K562 (cell line): ENCODE results near the gene TRUB2. TPM values are rescaled to one million over a fixed set of nuclear protein-coding genes. Genes with fewer than 3 reads are reported as not detected.

Experiments
- ATAC-seq: fragments of 200-7000 bp; cut with Tn5 transposase; 3 replicates; pipeline ENCODE4 v1.9.1; 2020; ENCODE audit warnings: moderate library complexity
- BruUV-seq: library from RNA; stranded (reverse); fragments of 400-500 nt; replicated peaks from 2 replicates; lab custom pipeline; 2021; lab: Mats Ljungman, UMichigan
- CTCF ChIA-PET: fragments of 300-600 bp; formaldehyde crosslinking; extraction: SDS; loops from one replicate; lab custom pipeline; 2021; ENCODE audit warnings: low intra/inter-chr PET ratio; lab: Yijun Ruan, JAX
- POLR2A ChIA-PET: fragments of 300-600, 350-650 bp; sonication (Branson Sonifier 250); formaldehyde crosslinking; extraction: SDS; loops from one replicate; lab custom pipeline; 2021; ENCODE audit warnings: antibody characterized with exemption, inconsistent platforms; lab: Yijun Ruan, JAX
- DNase-seq, 4 experiments: peaks; one replicate each; pipeline versions ENCODE4 v3.0.0 to v3.0.0-alpha.2; 2011 to 2018; ENCODE audit warnings: low spot score in 3 of 4, mixed read lengths in 3 of 4; ENCODE audit errors: extremely low read depth in 1 of 4
- FAIRE-seq: peaks from 2 replicates; lab custom pipeline; 2011; peaks lifted over from hg19 to GRCh38; lab: Jason Lieb, UNC
- H2AFZ ChIP-seq: 2 replicates; pipeline ENCODE4 v1.6.0; 2011; ENCODE audit warnings: low read depth, low read length, control low read depth, inconsistent platforms
- H3K27ac ChIP-seq: fragments of 200-600 bp; 3 replicates; pipeline ENCODE4 v1.8.0; 2011; ENCODE audit warnings: low read depth, mild to moderate bottlenecking, control low read depth, inconsistent platforms, low read length, moderate library complexity, mixed read lengths; ENCODE audit errors: extremely low read depth
- H3K27me3 ChIP-seq, 2 experiments: fragments of 300-600 bp in 1 of 2; 2 replicates in 1 of 2; 3 replicates in 1 of 2; pipeline versions ENCODE4 v1.6.0 to v1.8.0; 2011; ENCODE audit warnings: inconsistent platforms in 2 of 2, low read length in 2 of 2, mild to moderate bottlenecking in 1 of 2, mixed read lengths in 1 of 2, moderate library complexity in 1 of 2; ENCODE audit not compliant: control insufficient read depth in 2 of 2, insufficient read depth in 2 of 2
- H3K36me3 ChIP-seq: fragments of 300-600 bp; 3 replicates; pipeline ENCODE4 v1.8.0; 2011; ENCODE audit warnings: mild to moderate bottlenecking, low read length, inconsistent platforms; ENCODE audit not compliant: control insufficient read depth, insufficient read depth
- H3K4me1 ChIP-seq, 2 experiments: fragments of 200-600 bp in 1 of 2; replicated peaks in 1 of 2; 2 replicates in 1 of 2; 3 replicates in 1 of 2; pipeline versions ENCODE4 v1.5.1 to v1.8.0; 2011; ENCODE audit warnings: inconsistent platforms in 2 of 2, low read length in 2 of 2, mild to moderate bottlenecking in 1 of 2, mixed read lengths in 1 of 2, moderate library complexity in 1 of 2; ENCODE audit not compliant: control insufficient read depth in 2 of 2, insufficient read depth in 2 of 2
- H3K4me2 ChIP-seq: 2 replicates; pipeline ENCODE4 v1.6.1; 2011; ENCODE audit warnings: low read length, control low read depth, inconsistent platforms, mixed read lengths; ENCODE audit not compliant: insufficient read depth
- H3K4me3 ChIP-seq: fragments of 200-600 bp; sonication (generic), shearing (Covaris generic); 2 replicates; pipeline ENCODE4 v1.5.1; 2016; ENCODE audit warnings: control low read depth, inconsistent platforms
- H3K79me2 ChIP-seq: fragments of 200-600 bp; 3 replicates; pipeline ENCODE4 v1.8.0; 2011; ENCODE audit warnings: low read length, inconsistent platforms; ENCODE audit not compliant: control insufficient read depth, insufficient read depth
- H3K9ac ChIP-seq, 2 experiments: 2 replicates each; pipeline versions ENCODE4 v1.6.0 to v1.6.1; 2011; ENCODE audit warnings: low read depth in 2 of 2, low read length in 2 of 2, control low read depth in 1 of 2, inconsistent platforms in 1 of 2, mild to moderate bottlenecking in 1 of 2, mixed read lengths in 1 of 2; ENCODE audit not compliant: insufficient read depth in 1 of 2
- H3K9me1 ChIP-seq: one replicate; pipeline ENCODE4 v1.6.0; 2011; ENCODE audit warnings: inconsistent platforms, mild to moderate bottlenecking, low read length, moderate library complexity; ENCODE audit not compliant: control insufficient read depth, insufficient read depth
- H3K9me3 ChIP-seq: replicated peaks from 2 replicates; pipeline ENCODE4 v1.5.1; 2011; ENCODE audit warnings: low read depth, low read length, inconsistent platforms; ENCODE audit not compliant: control insufficient read depth, insufficient read depth
- H4K20me1 ChIP-seq: replicated peaks from 2 replicates; pipeline ENCODE4 v1.6.1; 2011; ENCODE audit warnings: low read length, inconsistent platforms, mixed read lengths; ENCODE audit not compliant: control insufficient read depth, insufficient read depth
- ASH1L ChIP-seq: fragments of 450-650 bp; IDR thresholded peaks from 2 replicates; pipeline ENCODE4 v1.6.1; 2018; ENCODE audit warnings: borderline replicate concordance, mild to moderate bottlenecking, low read depth; ENCODE audit not compliant: partially characterized antibody
- ELF1 ChIP-seq: fragments of 200-800 bp; sonication (Bioruptor generic); IDR thresholded peaks from 2 replicates; pipeline ENCODE4 v1.6.1; 2016; ENCODE audit warnings: missing genetic modification characterization, missing compliant biosample characterization
- NFYB ChIP-seq: IDR thresholded peaks from 2 replicates; pipeline ENCODE4 v1.6.1; 2011; ENCODE audit warnings: mild to moderate bottlenecking, moderate library complexity; ENCODE audit not compliant: insufficient read length; ENCODE audit errors: extremely low read depth
- RBM34 ChIP-seq: fragments of 200-400 bp; formaldehyde crosslinking; IDR thresholded peaks from 2 replicates; pipeline ENCODE4 v1.6.1; 2018; ENCODE audit warnings: low read length, borderline replicate concordance; ENCODE audit not compliant: insufficient read depth
- SP1 ChIP-seq: sonication (generic); formaldehyde crosslinking; IDR thresholded peaks from 2 replicates; pipeline ENCODE4 v1.8.1; 2022; ENCODE audit warnings: mild to moderate bottlenecking, missing genetic modification reagents
- ZFPM2 ChIP-seq: fragments of 250-450 bp; sonication (Bioruptor Pico); IDR thresholded peaks from 2 replicates; pipeline ENCODE4 v1.5.1; 2022; ENCODE audit warnings: mild to moderate bottlenecking
- ZFX ChIP-seq: sonication (generic); formaldehyde crosslinking; IDR thresholded peaks from 2 replicates; pipeline ENCODE4 v1.8.0; 2022; ENCODE audit warnings: mild to moderate bottlenecking, missing genetic modification reagents, moderate library complexity
- ZNF282 ChIP-seq: sonication (generic); formaldehyde crosslinking; IDR thresholded peaks from 2 replicates; pipeline ENCODE4 v1.8.1; 2023; ENCODE audit warnings: missing genetic modification reagents
- WGBS: fragments of 100-300 bp; shearing (Covaris generic); methylation state at CpG from one replicate; pipeline ENCODE4 v1.1.6; 2016; ENCODE audit warnings: low coverage, mixed read lengths; ENCODE audit not compliant: insufficient coverage; ENCODE audit errors: missing lambda C conversion rate; 5-methylcytosine and 5-hydroxymethylcytosine counted together
- in situ Hi-C: fragments of 300-500 bp; cut with MboI; formaldehyde crosslinking; loops from 4 replicates; pipeline ENCODE4 v1.15.0; 2018; ENCODE audit warnings: inconsistent platforms, mixed read lengths
- intact Hi-C: fragments of 100-400 bp; cut with micrococcal nuclease; formaldehyde crosslinking; loops from 2 replicates; pipeline ENCODE4 v1.14.2; 2022
- polyA plus RNA-seq, 8 experiments: library from polyadenylated mRNA; depleted of rRNA in 4 of 8; stranded (reverse) in 5 of 8; unstranded in 3 of 8; fragments of >200 nt; fragmentation: Nextera tagmentation in 2 of 8; fragmentation: Illumina TruSeq in 1 of 8; extraction: Ambion mirVana in 2 of 8; extraction: Trizol in 1 of 8; gene quantifications; 2 replicates each; pipeline versions ENCODE4 v1.2.1 to v1.2.3, GENCODE V29; 2011 to 2014; ENCODE audit warnings: inconsistent platforms in 1 of 8, missing spikeins in 1 of 8
- total RNA-seq, 7 experiments: library from RNA; depleted of rRNA in 6 of 7; stranded (reverse); fragments of >200 nt in 6 of 7; fragmentation: Illumina TruSeq in 2 of 7; extraction: Trizol in 2 of 7; gene quantifications; 2 replicates each; pipeline versions ENCODE4 v1.2.1 to v1.2.3, GENCODE V29; 2011 to 2021; ENCODE audit warnings: low replicate concordance in 1 of 7
- TF ChIP-seq, protein P1 (sequence below): sonication (generic); formaldehyde crosslinking; IDR thresholded peaks from 2 replicates; pipeline ENCODE4 v1.4.0; 2020; ENCODE audit warnings: mild to moderate bottlenecking, missing genetic modification reagents
- TF ChIP-seq, protein P2 (sequence below): fragments of 250-450 bp; sonication (Bioruptor Pico); IDR thresholded peaks from 2 replicates; pipeline ENCODE4 v1.5.0; 2021; ENCODE audit warnings: mild to moderate bottlenecking, moderate library complexity
- TF ChIP-seq, protein P3 (sequence below): fragments of 200-400 bp; formaldehyde crosslinking; IDR thresholded peaks from 2 replicates; pipeline ENCODE4 v1.6.1; 2017; ENCODE audit warnings: mild to moderate bottlenecking, low read depth, low read length, moderate library complexity

Gene TRUB2
- total and polyA plus RNA-seq, 9 of the 15 experiments (the other 6 are each of a cell fraction or from before 2014, with no cell fraction given), result 9.3 to 110 (median 63.0) TPM

DNA sequence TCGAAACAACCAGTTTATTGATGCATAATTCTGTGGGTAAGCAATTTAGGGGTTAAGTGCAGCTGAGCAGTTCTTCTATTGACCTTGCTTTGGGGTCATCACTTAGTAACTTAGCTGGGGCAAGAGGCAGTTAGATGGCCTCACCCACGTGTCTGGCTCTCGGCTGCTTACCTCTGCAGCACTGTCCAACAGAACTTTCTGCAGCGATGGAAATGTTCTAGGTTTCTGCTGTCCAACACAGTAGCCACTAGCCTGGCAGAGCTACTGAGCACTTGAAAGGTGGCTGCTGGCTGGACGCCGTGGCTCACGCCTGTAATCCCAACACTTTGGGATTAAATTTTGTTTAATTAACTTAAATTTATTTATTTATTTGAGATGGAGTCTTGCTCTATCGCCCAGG, 35.8 kb upstream of the TRUB2 start:
- Histone ChIP-seq H3K27ac (no peak overlapping the region), H4K20me1 (no peaks in the 10 kb centered on the region), H3K9me1 (no peaks in the 10 kb centered on the region), H3K4me1 (peaks cover 9 to 35% of the 10 kb centered on the region in 2 experiments; a peak in 4 of 5 replicates), H2AFZ (no peak overlapping the region), H3K27me3 (no peaks in the 10 kb centered on the region), H3K9me3 (no peaks in the 10 kb centered on the region), H3K36me3 (peaks cover 25% of the 10 kb centered on the region; the same call in 2 of the 3 replicates), H3K4me3 (no peak overlapping the region), H3K4me2 (no peak overlapping the region), H3K79me2 (no peaks in the 10 kb centered on the region), H3K9ac (no peak overlapping the region; a peak in 1 of 4 replicates)
- no peak for ATAC-seq
- no peak for DNase-seq
- FAIRE-seq, result no peak
- POLR2A ChIA-PET, result interaction anchor here (0.6 kb wide), 1 partner anchor 315 kb away, joined by 3 read pairs; no protein-coding TSS in a partner anchor
- intact Hi-C loops (no loop called here), in situ Hi-C loops (loop anchor here (25.0 kb wide), 1 partner anchor 596 kb away; no protein-coding TSS in a partner anchor)
- TF ChIP-seq, protein P1, sequence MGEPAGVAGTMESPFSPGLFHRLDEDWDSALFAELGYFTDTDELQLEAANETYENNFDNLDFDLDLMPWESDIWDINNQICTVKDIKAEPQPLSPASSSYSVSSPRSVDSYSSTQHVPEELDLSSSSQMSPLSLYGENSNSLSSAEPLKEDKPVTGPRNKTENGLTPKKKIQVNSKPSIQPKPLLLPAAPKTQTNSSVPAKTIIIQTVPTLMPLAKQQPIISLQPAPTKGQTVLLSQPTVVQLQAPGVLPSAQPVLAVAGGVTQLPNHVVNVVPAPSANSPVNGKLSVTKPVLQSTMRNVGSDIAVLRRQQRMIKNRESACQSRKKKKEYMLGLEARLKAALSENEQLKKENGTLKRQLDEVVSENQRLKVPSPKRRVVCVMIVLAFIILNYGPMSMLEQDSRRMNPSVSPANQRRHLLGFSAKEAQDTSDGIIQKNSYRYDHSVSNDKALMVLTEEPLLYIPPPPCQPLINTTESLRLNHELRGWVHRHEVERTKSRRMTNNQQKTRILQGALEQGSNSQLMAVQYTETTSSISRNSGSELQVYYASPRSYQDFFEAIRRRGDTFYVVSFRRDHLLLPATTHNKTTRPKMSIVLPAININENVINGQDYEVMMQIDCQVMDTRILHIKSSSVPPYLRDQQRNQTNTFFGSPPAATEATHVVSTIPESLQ, result no peak
- TF ChIP-seq ZFPM2 (CRISPR knock-in tag), result no peak
- no peak for TF ChIP-seq NFYB
- no peak for TF ChIP-seq RBM34
- TF ChIP-seq, protein P2, sequence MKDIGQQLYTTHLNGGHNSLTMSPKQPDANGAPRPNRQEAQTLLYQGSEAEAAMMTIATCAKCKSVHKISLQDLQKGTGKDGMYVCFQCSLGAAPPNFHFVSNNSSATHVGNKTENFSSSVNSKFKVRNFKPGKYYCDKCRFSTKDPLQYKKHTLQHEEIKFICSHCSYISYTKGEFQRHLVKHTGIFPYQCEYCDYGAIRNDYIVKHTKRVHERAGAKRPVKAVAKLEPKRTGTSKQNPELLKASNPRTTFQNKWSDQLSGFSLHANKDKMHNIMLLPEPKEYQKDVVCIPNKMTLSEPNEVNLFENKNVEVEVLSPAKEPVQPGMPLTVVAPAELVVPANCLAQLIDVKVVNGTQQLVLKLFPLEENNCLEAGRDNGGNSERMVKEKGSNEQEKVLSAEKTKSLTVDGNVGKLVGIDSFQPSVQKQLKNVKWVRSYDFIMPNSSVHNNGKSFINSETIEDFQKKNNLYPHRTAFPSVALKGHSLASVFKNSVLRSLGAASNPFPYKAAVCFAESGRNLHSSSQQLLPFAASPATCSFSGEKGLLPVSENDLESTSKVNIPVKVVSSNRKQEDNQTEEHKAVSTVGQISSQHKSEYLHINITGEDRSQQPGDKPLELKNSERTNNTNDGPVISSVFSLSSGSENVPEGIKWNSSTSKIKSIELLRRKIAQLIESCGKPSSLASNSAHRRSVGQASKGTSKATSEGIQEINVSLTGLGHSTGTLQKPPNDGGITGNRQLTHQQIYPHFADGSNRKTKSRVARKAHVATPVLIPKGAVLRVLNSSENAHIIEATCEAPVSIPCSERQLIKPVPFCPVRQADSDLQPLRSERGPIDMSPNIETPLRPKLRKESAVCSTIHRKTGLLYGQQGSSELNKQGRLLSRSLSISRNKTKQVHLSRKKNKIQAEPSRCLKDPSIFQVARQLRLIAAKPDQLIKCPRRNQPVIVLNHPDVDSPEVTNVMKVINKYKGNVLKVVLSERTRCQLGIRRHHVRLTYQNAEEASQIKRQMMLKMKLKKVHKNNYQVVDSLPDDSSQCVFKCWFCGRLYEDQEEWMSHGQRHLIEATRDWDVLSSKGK, result no peak
- TF ChIP-seq SP1 (CRISPR knock-in tag), result no peak
- TF ChIP-seq, protein P3, sequence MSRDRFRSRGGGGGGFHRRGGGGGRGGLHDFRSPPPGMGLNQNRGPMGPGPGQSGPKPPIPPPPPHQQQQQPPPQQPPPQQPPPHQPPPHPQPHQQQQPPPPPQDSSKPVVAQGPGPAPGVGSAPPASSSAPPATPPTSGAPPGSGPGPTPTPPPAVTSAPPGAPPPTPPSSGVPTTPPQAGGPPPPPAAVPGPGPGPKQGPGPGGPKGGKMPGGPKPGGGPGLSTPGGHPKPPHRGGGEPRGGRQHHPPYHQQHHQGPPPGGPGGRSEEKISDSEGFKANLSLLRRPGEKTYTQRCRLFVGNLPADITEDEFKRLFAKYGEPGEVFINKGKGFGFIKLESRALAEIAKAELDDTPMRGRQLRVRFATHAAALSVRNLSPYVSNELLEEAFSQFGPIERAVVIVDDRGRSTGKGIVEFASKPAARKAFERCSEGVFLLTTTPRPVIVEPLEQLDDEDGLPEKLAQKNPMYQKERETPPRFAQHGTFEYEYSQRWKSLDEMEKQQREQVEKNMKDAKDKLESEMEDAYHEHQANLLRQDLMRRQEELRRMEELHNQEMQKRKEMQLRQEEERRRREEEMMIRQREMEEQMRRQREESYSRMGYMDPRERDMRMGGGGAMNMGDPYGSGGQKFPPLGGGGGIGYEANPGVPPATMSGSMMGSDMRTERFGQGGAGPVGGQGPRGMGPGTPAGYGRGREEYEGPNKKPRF, result no peak
- TF ChIP-seq ZNF282, result no peak
- no peak for TF ChIP-seq ZFX (CRISPR knock-in tag)
- TF ChIP-seq ELF1 (tag), result no peak
- no peak for TF ChIP-seq ASH1L
- CTCF ChIA-PET, result no interaction called here
- WGBS, result 69% methylated on average over 8 of the region's 8 CpGs
- no TSS peak for BruUV-seq
